Left ventricle myocardium inferior (tissue), 1 donor: ENCODE results near the gene GBA2. TPM values are rescaled to one million over a fixed set of nuclear protein-coding genes. Genes with fewer than 3 reads are reported as not detected.

Experiments used
- DNase-seq: peaks from one replicate; pipeline ENCODE4 v3.0.0-alpha.2; 2020
- H3K27ac ChIP-seq: fragments of 200-600 bp; replicated peaks from 2 replicates; pipeline ENCODE4 v1.8.0; 2021
- H3K27me3 ChIP-seq: fragments of 200-600 bp; 2 replicates; pipeline ENCODE4 v1.8.0; 2021; ENCODE audit warnings: low read depth
- H3K36me3 ChIP-seq: fragments of 200-600 bp; 2 replicates; pipeline ENCODE4 v1.8.0; 2021
- H3K4me1 ChIP-seq: fragments of 200-600 bp; 2 replicates; pipeline ENCODE4 v1.8.0; 2021
- H3K4me3 ChIP-seq: fragments of 200-600 bp; 2 replicates; pipeline ENCODE4 v1.8.0; 2021; ENCODE audit warnings: mild to moderate bottlenecking, moderate library complexity
- H3K9me3 ChIP-seq: fragments of 200-600 bp; replicated peaks from 2 replicates; pipeline ENCODE4 v1.8.0; 2021
- CTCF ChIP-seq: fragments of 200-600 bp; IDR thresholded peaks from 2 replicates; pipeline ENCODE4 v1.8.0; 2021; ENCODE audit warnings: antibody characterized with exemption, mild to moderate bottlenecking, borderline replicate concordance
- intact Hi-C: fragments of 100-400 bp; cut with micrococcal nuclease; formaldehyde crosslinking; loops from one replicate; pipeline ENCODE4 v1.11.0; 2022
- long read RNA-seq: library from polyadenylated mRNA; unstranded; transcript quantifications from one replicate; pipeline ENCODE4 v2.0.0, GENCODE V29; 2021
- total RNA-seq: library from RNA; stranded (reverse); fragmentation: NEBNext Ultra II Directional; extraction: Animal tissue kit (Norgen Biotek cat#: 25700); gene quantifications from one replicate; pipeline ENCODE4 v1.2.1, GENCODE V29; 2021
- donor health status: DM: no; HTN: yes; CAD: no; lungs with severe emphysema.

GBA2 gene
- 75.0 TPM for total RNA-seq
- long read RNA-seq, transcript GBA2-203 (17 exons, 3,611 nt) = major isoform, 114 of 219 reads
- long read RNA-seq, partial matches to known transcripts = 24 of 219 reads
- long read RNA-seq, other reads (novel, unspliced or antisense) = 78 of 219 reads

- Histone ChIP-seq H3K36me3 (peaks cover 53% of the 10 kb centered on the region), H3K9me3 (no peaks in the 10 kb centered on the region), H3K4me3 (peak within 1 kb of the TSS; percentile 80), H3K27me3 (no peaks in the 10 kb centered on the region), H3K4me1 (peaks cover 70% of the 10 kb centered on the region), H3K27ac (peak within 1 kb of the TSS; percentile 95)
- DNase-seq = peak; percentile 86
- intact Hi-C loops = no loop called here
- TF ChIP-seq CTCF = no peak
Measured at GRCh38 chr9:35748858-35749514, at the start of gene GBA2, which contains the start of gene RGP1. Gene GBA2, minus strand, starts transcription at chr9:35749228. Its CDS starts 524 bp downstream, at chr9:35748704. Gene RGP1, plus strand, starts transcription at chr9:35749287. Its CDS starts 469 bp downstream, at chr9:35749756.

- intact Hi-C loops = no loop called here
- Histone ChIP-seq H3K9me3 (no peaks in the 10 kb centered on the region), H3K36me3 (peaks cover 30% of the 10 kb centered on the region), H3K27ac (no peak overlapping the region), H3K4me3 (no peak overlapping the region), H3K27me3 (no peaks in the 10 kb centered on the region), H3K4me1 (peaks cover 37% of the 10 kb centered on the region)
- TF ChIP-seq CTCF = no peak
- DNase-seq = no peak
Measured at GRCh38 chr9:35797311-35798109, 48.5 kb upstream of the GBA2 start.

- Histone ChIP-seq H3K9me3 (no peaks in the 10 kb centered on the region), H3K27me3 (no peaks in the 10 kb centered on the region), H3K36me3 (peaks cover 12% of the 10 kb centered on the region), H3K27ac (no peak overlapping the region), H3K4me3 (no peak overlapping the region), H3K4me1 (peaks cover 48% of the 10 kb centered on the region)
- intact Hi-C loops = no loop called here
- no peak for TF ChIP-seq CTCF
- DNase-seq = no peak
Measured at GRCh38 chr9:35795695-35796094, 46.7 kb upstream of the GBA2 start.

GRCh38 chr9:35793461-35793860, 44.4 kb upstream of the GBA2 start:
- TF ChIP-seq CTCF = no peak
- Histone ChIP-seq H3K27ac (peak overlapping the region; percentile 25), H3K27me3 (no peaks in the 10 kb centered on the region), H3K36me3 (no peaks in the 10 kb centered on the region), H3K9me3 (no peaks in the 10 kb centered on the region), H3K4me1 (peaks cover 56% of the 10 kb centered on the region), H3K4me3 (peak overlapping the region; percentile 78)
- intact Hi-C loops = no loop called here
- DNase-seq = no peak

GRCh38 chr9:35792826-35793225, 43.8 kb upstream of the GBA2 start:
- intact Hi-C loops = no loop called here
- Histone ChIP-seq H3K4me3 (peak overlapping the region; percentile 78), H3K27ac (peak overlapping the region; percentile 25), H3K9me3 (no peaks in the 10 kb centered on the region), H3K27me3 (no peaks in the 10 kb centered on the region), H3K4me1 (peaks cover 56% of the 10 kb centered on the region), H3K36me3 (no peaks in the 10 kb centered on the region)
- no peak for TF ChIP-seq CTCF
- no peak for DNase-seq
